Measurements from ENCODE around the gene DRC7. TPM values are rescaled to one million over a fixed set of nuclear protein-coding genes. Genes with fewer than 3 reads are reported as not detected.

The DRC7 gene
- total RNA-seq, 1 donor from 2014 or later: not detected

- peak; percentile 18 for FAIRE-seq
Measured at GRCh38 chr16:57647136-57647875, 47.3 kb upstream of the DRC7 start.

GRCh38 chr16:57648125-57648524 lies 46.5 kb upstream of the DRC7 start:
- TF ChIP-seq, protein P1, sequence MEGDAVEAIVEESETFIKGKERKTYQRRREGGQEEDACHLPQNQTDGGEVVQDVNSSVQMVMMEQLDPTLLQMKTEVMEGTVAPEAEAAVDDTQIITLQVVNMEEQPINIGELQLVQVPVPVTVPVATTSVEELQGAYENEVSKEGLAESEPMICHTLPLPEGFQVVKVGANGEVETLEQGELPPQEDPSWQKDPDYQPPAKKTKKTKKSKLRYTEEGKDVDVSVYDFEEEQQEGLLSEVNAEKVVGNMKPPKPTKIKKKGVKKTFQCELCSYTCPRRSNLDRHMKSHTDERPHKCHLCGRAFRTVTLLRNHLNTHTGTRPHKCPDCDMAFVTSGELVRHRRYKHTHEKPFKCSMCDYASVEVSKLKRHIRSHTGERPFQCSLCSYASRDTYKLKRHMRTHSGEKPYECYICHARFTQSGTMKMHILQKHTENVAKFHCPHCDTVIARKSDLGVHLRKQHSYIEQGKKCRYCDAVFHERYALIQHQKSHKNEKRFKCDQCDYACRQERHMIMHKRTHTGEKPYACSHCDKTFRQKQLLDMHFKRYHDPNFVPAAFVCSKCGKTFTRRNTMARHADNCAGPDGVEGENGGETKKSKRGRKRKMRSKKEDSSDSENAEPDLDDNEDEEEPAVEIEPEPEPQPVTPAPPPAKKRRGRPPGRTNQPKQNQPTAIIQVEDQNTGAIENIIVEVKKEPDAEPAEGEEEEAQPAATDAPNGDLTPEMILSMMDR (IDR thresholded peaks at IDR 0.05; ENCODE audit: insufficient read depth, low read length, severe bottlenecking): no peak
- no peak for FAIRE-seq
- H3K36me3 ChIP-seq (ENCODE audit: control insufficient read depth, insufficient read depth, low read length): peaks cover 51% of the 10 kb centered on the region
- no peaks in the 10 kb centered on the region for H3K27me3 ChIP-seq (ENCODE audit: control insufficient read depth, insufficient read depth, low read length)
- H3K4me3 ChIP-seq (ENCODE audit: low read depth, low read length): no peak overlapping the region
- DNase-seq (ENCODE audit: low read depth): no peak

More at GRCh38 chr16:57647136-57647875, 47.3 kb upstream of the DRC7 start:
- TF ChIP-seq, protein P1 (IDR thresholded peaks at IDR 0.05; ENCODE audit: insufficient read depth, low read length, severe bottlenecking): no peak
- no peaks in the 10 kb centered on the region for H3K27me3 ChIP-seq (ENCODE audit: control insufficient read depth, insufficient read depth, low read length)
- DNase-seq (ENCODE audit: low read depth): no peak
- H3K36me3 ChIP-seq (ENCODE audit: control insufficient read depth, insufficient read depth, low read length): peaks cover 46% of the 10 kb centered on the region
- H3K4me3 ChIP-seq (ENCODE audit: low read depth, low read length): no peak overlapping the region

- peaks cover 52% of the 10 kb centered on the region for H3K36me3 ChIP-seq (ENCODE audit: control insufficient read depth, insufficient read depth, low read length)
- DNase-seq (ENCODE audit: low read depth) (peak; percentile 61), FAIRE-seq (peak; percentile 55)
- H3K27me3 ChIP-seq (ENCODE audit: control insufficient read depth, insufficient read depth, low read length): no peaks in the 10 kb centered on the region
- TF ChIP-seq, protein P1 (IDR thresholded peaks at IDR 0.05; ENCODE audit: insufficient read depth, low read length, severe bottlenecking): peak; percentile 100
- no peak overlapping the region for H3K4me3 ChIP-seq (ENCODE audit: low read depth, low read length)
Measured at GRCh38 chr16:57648581-57649442, 45.8 kb upstream of the DRC7 start.

GRCh38 chr16:57649443-57649751 lies 45.2 kb upstream of the DRC7 start:
- peaks cover 51% of the 10 kb centered on the region for H3K36me3 ChIP-seq (ENCODE audit: control insufficient read depth, insufficient read depth, low read length)
- H3K27me3 ChIP-seq (ENCODE audit: control insufficient read depth, insufficient read depth, low read length): no peaks in the 10 kb centered on the region
- no peak for FAIRE-seq

GRCh38 chr16:57649846-57650245 lies 44.8 kb upstream of the DRC7 start:
- H3K27me3 ChIP-seq (ENCODE audit: control insufficient read depth, insufficient read depth, low read length): no peaks in the 10 kb centered on the region
- no peak for FAIRE-seq
- no peak for DNase-seq (ENCODE audit: low read depth)
- H3K36me3 ChIP-seq (ENCODE audit: control insufficient read depth, insufficient read depth, low read length): peaks cover 47% of the 10 kb centered on the region
- TF ChIP-seq, protein P1 (IDR thresholded peaks at IDR 0.05; ENCODE audit: insufficient read depth, low read length, severe bottlenecking): no peak
- H3K4me3 ChIP-seq (ENCODE audit: low read depth, low read length): no peak overlapping the region

More at GRCh38 chr16:57649443-57649751, 45.2 kb upstream of the DRC7 start:
- TF ChIP-seq, protein P1 (IDR thresholded peaks at IDR 0.05; ENCODE audit: insufficient read depth, low read length, severe bottlenecking): no peak
- H3K4me3 ChIP-seq (ENCODE audit: low read depth, low read length): no peak overlapping the region
- no peak for DNase-seq (ENCODE audit: low read depth)

Measured in bronchial epithelial cell (primary cell).